Measurements from ENCODE around the gene AMHR2.

GRCh38 chr12:53463802-53464560, 40.3 kb downstream of the AMHR2 start:
- TF ChIP-seq CTCF (conservative IDR thresholded peaks at IDR 0.05; ENCODE audit: low read depth, low read length), result no peak
- no peak for TF ChIP-seq MAFK (IDR thresholded peaks at IDR 0.05; ENCODE audit: low read depth, low read length)
- TF ChIP-seq RAD21 (IDR thresholded peaks at IDR 0.05; ENCODE audit: low read length), result no peak
- TF ChIP-seq POLR2A (IDR thresholded peaks at IDR 0.05; ENCODE audit: low read depth, low read length), result no peak
- no peak for TF ChIP-seq ELK1 (IDR thresholded peaks at IDR 0.05; ENCODE audit: borderline replicate concordance, low read depth, low read length)
- TF ChIP-seq MXI1 (IDR thresholded peaks at IDR 0.05; ENCODE audit: borderline replicate concordance, low read depth, low read length), result no peak
- no peak for TF ChIP-seq USF2 (IDR thresholded peaks at IDR 0.05; ENCODE audit: low read depth, low read length)
- TF ChIP-seq SMC3 (IDR thresholded peaks at IDR 0.05; ENCODE audit: low read depth, low read length), result no peak
- no peak for TF ChIP-seq RFX5 (IDR thresholded peaks at IDR 0.05; ENCODE audit: low read depth, low read length)
- no peak for TF ChIP-seq CEBPB (IDR thresholded peaks at IDR 0.05; ENCODE audit: low read depth, low read length)

All from IMR-90 (cell line).